Right kidney (tissue), 1 donor: ENCODE measurements around the gene XRN2.
A peak's percentile ranks its signal among the peaks of the same experiment; 100 is the strongest.

ENCODE experiments used
- DNase-seq: peaks from one replicate; pipeline ENCODE4 v3.0.0-alpha.2; 2016

Gene XRN2

GRCh38 chr20:21424846-21425245, 121.7 kb downstream of the XRN2 start:
- no peak for DNase-seq

GRCh38 chr20:21430020-21430419, 126.9 kb downstream of the XRN2 start:
- peak; percentile 13 for DNase-seq

DNA sequence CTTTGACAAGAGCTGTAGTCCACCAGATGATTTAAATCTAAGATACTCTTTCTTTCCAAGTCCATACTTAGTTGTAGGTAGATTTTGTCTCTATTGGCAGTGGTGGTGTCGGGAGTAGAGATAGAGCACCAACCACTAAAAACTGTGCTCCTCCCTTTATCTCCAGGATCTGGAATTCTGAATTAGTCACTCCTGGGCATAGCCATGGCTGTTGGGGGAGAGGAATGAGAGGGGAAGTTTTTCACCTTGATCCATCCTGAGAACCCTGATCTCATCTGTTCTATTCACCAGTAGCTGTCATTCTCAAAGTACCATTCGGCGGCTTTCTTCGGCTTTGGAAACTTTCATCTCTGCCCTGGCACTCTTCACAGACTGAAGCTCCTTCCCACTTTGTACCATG, 129.8 kb downstream of the XRN2 start:
- no peak for DNase-seq

- no peak for DNase-seq
Measured at GRCh38 chr20:21433329-21433890, 130.3 kb downstream of the XRN2 start.

DNA sequence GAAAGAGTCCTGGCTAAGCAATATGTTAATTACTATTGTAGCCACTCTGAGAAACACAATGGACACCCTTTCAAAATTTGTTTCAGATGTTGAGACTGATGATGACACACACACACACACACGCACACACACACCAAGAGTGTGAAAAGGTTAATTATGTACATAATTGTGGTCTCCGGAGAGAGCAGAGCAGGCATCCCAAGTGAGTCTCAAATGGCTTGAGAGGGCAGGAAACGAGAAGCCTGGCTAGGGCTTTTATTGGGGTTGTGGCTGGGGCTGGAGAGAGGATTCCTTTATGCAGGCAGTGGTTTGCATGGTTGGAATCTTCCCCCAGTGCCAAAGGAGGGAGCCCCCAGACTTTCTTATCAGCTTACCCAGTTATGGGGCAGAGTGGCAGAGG, 132.4 kb downstream of the XRN2 start:
- DNase-seq, result no peak

GRCh38 chr20:21436205-21436604, 133.1 kb downstream of the XRN2 start:
- DNase-seq, result no peak

DNA sequence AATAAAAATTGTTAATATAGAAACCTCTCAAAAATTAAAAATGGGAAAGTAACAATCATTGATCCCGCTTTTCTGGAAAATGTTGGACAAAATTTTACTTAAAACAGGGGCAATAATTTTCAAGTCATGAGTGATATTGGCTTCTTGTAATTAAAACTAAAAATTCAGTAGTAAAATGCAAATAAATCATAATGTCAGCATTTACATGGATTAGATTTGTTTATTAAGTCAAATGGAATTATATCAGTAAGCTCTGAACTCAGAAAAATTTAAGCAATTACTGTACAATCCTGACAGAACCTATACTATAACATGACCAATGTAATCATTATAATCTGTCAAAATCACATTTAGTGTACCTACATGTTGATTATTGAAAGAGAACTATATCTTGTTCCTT, 134.1 kb downstream of the XRN2 start:
- DNase-seq, result no peak

DNA sequence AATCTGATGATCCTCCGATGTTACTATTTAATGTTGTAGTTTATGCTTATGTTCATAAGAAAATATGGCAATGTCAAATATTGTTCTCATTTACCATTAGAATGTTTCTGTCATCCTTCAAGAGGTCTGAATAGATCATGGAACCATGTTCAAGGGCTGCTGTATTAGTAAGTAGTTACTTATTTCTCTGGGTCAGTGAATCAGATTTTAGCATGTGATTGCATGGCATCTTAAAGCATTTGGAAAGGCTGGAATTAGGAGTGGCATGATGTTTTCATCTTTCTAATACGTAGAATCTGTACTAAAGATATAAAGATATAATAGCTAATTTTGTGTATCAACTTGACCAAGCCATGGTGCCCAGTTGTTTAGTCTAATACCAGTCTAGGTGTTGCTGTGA, 134.7 kb downstream of the XRN2 start:
- no peak for DNase-seq
